T-helper 9 cell (primary cell): ENCODE results near the gene NUMA1.

Experiments
- DNase-seq: peaks from one replicate; pipeline ENCODE4 v3.0.0-alpha.2; 2020

NUMA1 gene

GRCh38 chr11:71998649-71999310 is 81.6 kb downstream of the NUMA1 start, which contains the start of gene IL18BP:
Gene IL18BP, plus strand, starts transcription at chr11:71998909. Its CDS starts 1,076 bp downstream, at chr11:71999985.
- peak; percentile 21 for DNase-seq

- no peak for DNase-seq
Observed at GRCh38 chr11:71998061-71998460, 82.3 kb downstream of the NUMA1 start.

GRCh38 chr11:71997594-71997993 is 82.7 kb downstream of the NUMA1 start:
- no peak for DNase-seq

GRCh38 chr11:71996946-71997345 is 83.4 kb downstream of the NUMA1 start:
- no peak for DNase-seq

GRCh38 chr11:71996517-71996916 is 83.8 kb downstream of the NUMA1 start:
- no peak for DNase-seq

GRCh38 chr11:71995726-71996291 is 84.5 kb downstream of the NUMA1 start:
- no peak for DNase-seq

GRCh38 chr11:71994786-71995185 is 85.6 kb downstream of the NUMA1 start:
- DNase-seq, result no peak

GRCh38 chr11:71992136-71992730 is 88.1 kb downstream of the NUMA1 start:
- DNase-seq, result no peak

GRCh38 chr11:71991494-71991893 is 88.8 kb downstream of the NUMA1 start:
- no peak for DNase-seq

- no peak for DNase-seq
Observed at GRCh38 chr11:71990701-71991100, 89.6 kb downstream of the NUMA1 start.

GRCh38 chr11:71988050-71988449 is 92.3 kb downstream of the NUMA1 start:
- no peak for DNase-seq

- no peak for DNase-seq
Observed at GRCh38 chr11:71987521-71987920, 92.8 kb downstream of the NUMA1 start.

- no peak for DNase-seq
Observed at GRCh38 chr11:71986131-71986530, 94.2 kb downstream of the NUMA1 start.

- no peak for DNase-seq
Observed at GRCh38 chr11:71979602-71980001, 100.7 kb downstream of the NUMA1 start.

- no peak for DNase-seq
Observed at GRCh38 chr11:71979094-71979493, 101.2 kb downstream of the NUMA1 start.

GRCh38 chr11:71977743-71978418 is 102.5 kb downstream of the NUMA1 start:
- DNase-seq, result peak; percentile 32

GRCh38 chr11:71977090-71977489 is 103.3 kb downstream of the NUMA1 start:
- DNase-seq, result no peak

- DNase-seq, result no peak
Observed at GRCh38 chr11:71976551-71976950, 103.8 kb downstream of the NUMA1 start.

GRCh38 chr11:71971680-71972079 is 108.7 kb downstream of the NUMA1 start:
- DNase-seq, result no peak

GRCh38 chr11:71964641-71965040 is 115.7 kb downstream of the NUMA1 start:
- DNase-seq, result no peak

- no peak for DNase-seq
Observed at GRCh38 chr11:71963468-71963867, 116.9 kb downstream of the NUMA1 start.

GRCh38 chr11:71962428-71963038 is 117.8 kb downstream of the NUMA1 start:
- DNase-seq, result no peak

GRCh38 chr11:71955898-71956456 is 124.4 kb downstream of the NUMA1 start:
- no peak for DNase-seq
